NCI-H82 treated with DMSO at 0.1 percent for 48 hours (cell line): Measurements from ENCODE around the gene LUC7L2.
"Not testable (repeated sequence)": the region's sequence is repeated elsewhere in the genome, so short reads cannot be mapped to it uniquely, and the experiment has no call there.

ENCODE experiments used
- DNase-seq: peaks from one replicate; lab custom pipeline; 2025; ENCODE audit not compliant: unreplicated experiment; lab: John Stamatoyannopoulos, UW

Gene LUC7L2

DNA sequence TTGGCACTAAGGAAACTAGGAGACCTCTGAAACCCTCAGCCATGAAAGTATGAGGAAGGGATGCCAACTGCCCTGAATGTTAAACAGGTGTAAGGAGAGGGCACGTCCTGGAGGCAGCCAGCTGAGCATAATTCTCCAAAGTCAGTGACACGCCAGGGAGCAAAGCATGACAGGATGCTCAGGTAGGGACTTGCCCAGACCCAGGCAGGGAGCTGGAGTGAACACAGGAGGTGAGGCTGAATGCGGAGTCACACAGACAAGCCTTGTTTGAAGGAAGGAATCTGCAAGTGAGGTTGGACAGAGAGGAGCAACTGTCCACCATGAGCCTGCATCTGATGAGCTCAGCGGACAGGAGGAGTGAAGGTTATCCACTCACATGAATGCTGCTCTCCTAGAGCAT, 82.3 kb downstream of the LUC7L2 start:
- DNase-seq: no peak

DNA sequence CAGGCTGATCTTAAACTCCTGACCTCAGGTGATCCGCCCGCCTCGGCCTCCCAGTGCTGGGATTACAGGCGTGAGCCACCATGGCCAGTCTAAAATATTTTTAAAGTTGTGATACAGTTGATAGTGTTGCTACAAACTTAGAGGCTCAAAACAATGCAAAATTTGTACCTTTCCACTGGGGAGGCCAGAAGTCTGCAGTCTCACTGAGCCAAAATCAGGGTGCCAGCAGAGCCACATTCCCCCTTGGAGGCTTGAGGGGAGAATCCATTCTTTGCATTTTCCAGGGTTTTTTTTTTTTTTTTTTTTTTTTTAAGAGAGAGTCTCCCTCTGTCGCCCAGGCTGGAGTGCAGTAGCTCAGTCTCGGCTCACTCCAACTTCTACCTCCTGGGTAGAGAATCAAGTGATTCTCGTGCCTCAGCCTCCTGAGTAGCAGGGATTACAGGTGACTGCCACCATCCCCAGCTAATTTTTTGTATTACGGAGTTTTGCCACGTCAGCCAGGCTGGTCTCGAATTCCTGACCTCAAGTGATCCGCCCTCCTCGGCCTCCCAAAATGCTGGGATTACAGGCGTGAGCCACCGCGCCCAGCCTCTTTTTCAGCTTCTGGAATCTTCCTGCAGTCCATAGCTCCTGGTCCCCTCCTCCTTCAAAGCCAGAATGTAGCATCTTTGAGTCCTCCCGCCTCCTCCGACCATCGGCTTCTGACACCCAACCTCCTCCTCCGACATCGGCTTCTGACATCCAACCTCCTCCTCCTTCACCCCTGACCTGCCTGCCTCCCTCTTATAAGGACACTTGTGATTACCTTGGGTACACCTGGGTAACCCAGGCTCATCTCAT, 86.6 kb downstream of the LUC7L2 start:
- no peak for DNase-seq

DNA sequence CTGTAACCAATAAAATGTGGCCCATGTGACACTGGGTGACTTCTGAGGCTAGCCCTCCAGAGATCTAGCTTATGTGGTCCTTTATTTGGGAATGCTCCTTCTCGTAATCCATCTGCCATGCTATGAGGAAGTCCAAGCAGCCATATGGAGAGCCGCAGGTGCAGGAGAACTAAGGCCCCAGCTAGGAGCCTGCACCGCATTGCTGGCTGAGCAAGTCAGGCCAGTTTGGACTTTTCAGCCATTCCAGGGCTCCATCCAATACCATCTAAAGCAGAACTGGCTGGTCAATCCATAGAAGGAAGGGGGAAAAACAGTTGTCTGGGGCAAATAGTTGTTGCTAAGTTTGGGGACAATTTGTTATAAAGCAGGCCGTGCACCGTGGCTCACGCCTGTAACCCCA, 91.2 kb downstream of the LUC7L2 start:
- DNase-seq: no peak

DNA sequence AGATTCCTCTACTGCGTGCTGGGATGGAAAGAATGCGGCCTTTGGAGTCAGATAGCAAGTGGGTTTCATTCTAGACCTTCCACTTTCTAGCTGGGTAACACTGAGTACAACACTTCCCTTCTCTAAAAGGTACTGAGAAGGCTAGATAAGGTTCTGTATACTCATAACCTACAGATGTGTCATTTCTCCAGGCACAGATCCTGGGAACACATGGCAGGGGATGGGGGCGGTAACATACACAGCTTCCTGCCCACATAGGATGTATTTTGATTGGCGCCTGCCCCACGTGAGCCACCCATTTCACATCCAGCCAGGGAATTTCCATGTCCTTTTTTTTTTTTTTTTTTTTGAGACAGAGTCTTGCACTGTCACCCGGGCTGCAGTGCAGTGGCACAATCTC, 91.9 kb downstream of the LUC7L2 start:
- DNase-seq: no peak

DNA sequence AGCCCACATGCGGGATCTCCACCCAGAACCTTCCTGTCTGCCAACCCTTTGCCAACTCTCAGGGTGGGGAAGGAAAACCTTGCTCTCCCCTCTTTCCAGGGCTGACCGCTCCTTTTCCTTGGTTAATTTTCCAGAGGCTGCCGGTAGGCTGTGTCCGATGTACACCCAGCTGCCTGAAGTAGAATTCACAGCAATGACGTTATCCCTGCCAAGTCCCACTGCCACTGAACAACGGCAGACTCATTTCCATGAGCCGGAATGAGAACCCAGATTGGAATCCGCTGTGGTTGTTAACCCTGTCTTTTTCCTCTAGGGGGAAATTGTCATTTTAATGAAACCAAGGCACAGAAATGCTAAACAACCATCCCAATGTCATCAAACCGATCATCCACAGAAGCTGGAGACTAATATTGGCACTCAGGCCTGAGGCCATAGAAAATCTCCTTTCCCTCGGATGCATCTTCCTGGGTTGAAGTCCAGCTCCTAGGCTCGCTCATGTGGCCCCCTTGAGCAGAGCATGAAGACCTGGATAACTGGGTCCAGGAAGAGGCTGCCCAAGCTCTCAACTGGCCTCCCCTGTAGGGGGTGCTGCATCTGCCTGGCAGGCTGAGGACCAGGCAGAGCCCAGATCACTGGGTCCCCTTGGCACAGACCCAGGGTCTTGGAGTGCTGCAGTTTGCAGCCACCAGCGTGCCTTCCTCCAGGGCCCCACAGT, 93.4 kb downstream of the LUC7L2 start:
- no peak for DNase-seq

DNA sequence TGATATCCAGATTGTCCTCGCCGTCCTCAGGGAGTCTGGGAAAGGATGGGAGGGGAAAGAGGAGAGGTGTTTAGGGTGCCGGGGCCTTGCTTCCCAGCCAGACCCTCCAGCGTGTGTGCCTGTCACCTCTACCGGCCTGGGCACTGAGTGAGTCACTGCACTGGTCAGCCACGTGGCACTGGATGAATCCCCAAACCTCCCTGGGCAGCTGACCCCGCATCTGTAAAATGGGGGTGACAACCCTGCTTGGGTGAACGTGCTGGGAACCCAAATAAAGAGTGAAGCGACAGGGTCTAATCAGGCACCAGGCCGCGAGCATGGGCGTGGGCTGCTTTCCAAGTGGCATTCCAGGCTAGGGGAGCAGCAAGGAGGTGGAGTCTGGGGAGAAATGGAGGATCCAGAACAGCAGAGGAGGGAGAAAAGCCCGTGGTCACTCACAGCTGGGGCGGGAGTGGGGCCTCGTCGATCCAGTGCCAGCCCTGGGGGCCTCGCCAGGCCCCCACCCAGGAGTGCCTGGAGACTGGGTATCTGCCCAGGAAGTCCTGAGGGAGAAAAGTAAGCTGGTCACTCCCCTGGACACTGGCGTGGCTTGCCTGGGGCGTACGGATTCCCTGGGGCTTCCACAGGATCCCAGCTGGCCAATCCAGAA, 94.1 kb downstream of the LUC7L2 start:
- DNase-seq: no peak

DNA sequence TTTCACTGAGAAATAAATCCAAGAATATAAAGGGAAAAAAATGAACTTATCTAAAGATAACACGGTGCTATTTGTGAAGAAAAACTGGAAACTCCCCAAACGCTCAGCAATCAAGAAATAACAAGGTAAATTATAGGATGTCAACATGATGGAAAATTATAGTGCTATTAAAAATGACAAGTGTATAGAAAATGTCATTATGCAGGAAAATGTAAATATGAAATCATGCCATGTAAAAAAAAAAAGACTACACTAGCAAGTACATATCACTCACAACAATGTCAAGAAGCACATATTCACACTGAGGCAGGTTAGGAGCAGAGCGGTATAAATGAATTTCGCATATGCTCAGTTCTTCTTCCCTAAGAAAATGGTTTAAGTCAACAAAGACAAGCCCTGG, 96.1 kb downstream of the LUC7L2 start:
- no peak for DNase-seq

DNA sequence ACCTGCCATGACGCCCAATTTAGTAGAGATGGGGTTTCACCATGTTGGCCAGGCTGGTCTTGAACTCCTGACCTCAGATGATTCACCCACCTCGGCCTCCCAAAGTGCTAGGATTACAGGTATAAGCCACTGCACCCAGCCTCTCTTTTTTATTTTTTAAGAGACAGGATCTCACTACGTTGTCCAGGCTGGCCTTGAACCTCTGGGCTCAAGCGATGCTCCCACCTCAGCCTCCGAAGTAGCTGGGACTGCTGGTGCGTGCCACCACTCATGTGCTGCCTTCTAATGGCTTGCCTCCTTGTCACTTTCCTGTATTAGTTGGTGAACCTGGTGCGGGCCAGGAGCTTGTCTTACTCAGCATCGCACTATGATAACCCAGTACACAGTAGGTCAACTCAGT, 96.8 kb downstream of the LUC7L2 start:
- no peak for DNase-seq

DNA sequence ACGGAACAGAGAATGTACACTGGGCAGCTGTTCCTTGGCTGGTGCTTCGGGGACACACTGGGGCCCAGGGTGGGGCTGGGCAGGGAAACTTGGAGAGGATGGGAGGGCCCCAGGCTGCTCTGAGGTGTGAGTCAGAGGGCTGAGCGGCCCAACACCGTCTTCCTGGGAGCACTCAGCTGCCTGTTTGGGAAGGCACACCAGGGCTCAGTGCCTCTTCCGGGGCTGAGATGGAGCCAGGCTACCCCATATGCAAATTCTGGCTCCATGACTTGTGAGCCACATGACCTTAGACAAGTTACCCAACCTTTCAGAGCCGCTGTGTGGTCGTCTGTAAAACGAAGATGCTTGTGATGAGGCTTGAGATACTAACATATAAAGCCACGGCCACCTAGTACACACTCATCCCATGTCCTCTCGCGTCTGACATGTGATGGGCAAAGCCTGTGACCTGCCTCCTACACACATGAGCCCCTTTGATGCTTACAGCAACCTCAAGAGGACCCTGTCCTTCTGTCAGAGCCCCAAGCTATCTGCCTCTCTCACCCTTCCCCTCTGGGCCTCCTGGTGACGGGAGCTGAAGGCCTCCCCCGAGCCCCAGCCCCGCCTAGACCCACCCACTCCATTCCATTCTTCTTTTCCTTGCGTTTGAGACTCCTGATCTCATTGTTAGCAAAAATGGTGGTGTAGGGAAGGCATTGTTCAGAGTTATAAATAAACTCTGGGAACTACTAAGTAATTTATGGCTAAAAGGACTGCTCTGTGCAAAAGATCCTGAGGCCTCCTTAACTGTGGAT, 97.7 kb downstream of the LUC7L2 start:
- no peak for DNase-seq

DNA sequence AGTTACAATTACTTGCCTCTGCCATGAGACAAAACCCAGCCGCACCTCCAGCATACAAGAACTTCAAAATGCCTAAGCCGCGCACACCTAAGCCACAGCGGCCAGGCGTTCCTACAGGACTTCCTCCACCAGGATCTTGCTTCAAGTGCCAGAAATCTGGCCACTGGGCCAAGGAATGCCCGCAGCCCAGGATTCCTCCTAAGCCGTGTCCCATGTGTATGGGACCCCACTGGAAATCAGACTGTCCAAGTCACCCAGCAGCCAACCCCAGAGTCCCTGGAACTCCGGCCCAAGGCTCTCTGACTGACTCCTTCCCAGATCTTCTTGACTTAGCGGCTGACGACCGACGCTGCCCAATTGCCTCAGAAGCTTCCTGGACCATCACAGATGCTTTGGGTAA, 103.7 kb downstream of the LUC7L2 start:
- DNase-seq: not testable (repeated sequence)

DNA sequence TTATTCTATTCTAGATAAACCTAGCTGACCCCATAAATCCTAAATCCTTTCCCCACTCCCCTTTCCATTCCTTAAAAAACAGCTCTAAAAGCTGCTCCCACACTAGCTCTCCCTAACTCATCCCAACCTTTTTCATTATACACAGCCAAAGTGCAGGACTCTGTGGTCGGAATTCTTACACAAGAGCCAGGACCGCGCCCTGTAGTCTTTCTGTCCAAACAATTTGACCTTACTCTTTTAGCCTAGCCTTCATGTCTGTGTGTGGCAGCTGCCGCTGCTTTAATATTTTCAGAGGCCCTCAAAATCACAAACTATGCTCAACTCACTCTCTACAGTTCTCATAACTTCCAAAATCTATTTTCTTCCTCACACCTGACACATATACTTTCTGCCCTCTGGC, 104.8 kb downstream of the LUC7L2 start:
- DNase-seq: not testable (repeated sequence)

DNA sequence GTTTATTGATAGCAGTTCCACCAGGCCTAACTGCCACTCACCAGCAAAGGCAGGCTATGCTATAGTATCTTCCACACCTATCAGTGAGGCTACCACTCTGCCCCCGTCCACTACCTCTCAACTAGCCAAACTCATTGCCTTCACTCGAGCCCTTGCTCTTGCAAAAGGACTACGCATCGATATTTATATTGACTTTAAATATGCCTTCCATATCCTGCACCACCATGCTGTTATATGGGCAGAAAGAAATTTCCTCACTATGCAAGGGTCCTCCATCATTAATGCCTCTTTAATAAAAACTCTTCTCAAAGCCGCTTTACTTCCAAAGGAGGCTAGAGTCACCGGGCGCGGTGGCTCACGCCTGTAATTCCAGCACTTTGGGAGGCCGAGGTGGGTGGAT, 105.4 kb downstream of the LUC7L2 start:
- DNase-seq: not testable (repeated sequence)

DNA sequence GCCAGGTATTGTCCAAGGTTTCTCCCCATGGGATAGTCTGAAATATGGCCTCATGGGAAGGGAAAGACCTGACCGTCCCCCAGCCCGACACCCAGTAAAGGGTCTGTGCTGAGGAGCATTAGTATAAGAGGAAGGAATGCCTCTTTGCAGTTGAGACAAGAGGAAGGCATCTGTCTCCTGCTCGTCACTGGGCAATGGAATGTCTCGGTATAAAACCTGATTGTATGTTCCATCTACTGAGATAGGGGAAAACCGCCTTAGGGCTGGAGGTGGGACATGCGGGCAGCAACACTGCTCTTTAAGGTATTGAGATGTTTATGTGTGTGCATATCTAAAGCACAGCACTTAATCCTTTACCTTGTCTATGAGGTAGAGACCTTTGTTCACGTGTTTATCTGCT, 108.0 kb downstream of the LUC7L2 start:
- DNase-seq: not testable (repeated sequence)

DNA sequence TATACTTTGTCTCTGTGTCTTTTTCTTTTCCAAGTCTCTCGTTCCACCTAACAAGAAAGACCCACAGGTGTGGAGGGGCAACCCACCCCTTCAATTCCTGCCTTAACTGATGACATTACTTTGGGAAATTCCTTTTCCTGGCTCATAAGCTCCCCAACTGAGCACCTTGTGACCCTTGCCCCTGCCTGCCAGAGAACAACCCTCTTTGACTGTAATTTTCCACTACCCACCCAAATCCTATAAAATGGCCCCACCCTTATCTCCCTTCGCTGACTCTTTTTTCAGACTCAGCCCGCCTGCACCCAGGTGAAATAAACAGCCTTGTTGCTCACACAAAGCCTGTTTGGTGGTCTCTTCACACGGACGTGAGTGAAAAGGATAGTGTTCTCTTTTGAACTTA, 108.6 kb downstream of the LUC7L2 start:
- DNase-seq: peak; percentile 4

DNA sequence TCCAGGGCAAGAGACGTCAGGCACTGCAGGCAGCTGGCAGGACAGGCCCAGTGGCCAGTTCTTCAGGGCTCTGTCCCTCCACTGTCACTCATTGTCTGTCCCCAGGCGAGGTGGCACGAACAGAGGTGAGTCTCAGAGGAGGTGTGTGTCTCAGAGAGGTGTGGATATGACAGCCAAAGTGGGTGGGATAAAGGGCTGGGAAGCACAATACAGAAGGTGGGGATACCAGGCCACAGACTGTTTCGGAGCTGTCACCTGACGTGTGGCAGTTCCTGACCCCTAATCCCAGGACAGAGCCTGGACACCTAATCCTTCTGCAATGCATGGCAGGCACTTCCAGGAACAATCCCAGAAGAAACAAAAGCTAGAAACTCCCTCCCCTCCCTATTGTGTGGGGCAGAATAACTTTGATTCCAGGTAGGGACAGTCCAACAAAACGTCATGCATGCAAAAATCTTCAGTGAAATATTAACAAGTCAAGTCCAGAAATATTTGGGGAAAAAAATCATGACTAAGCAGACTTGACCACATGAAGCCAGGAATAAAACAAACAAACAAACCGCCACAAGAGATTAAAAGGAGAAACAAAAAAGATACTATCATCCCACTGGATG, 112.2 kb downstream of the LUC7L2 start:
- DNase-seq: no peak
